ENCODE results near the gene AR.
A peak's percentile ranks its signal among the peaks of the same experiment; 100 is the strongest.

Gene AR

DNA sequence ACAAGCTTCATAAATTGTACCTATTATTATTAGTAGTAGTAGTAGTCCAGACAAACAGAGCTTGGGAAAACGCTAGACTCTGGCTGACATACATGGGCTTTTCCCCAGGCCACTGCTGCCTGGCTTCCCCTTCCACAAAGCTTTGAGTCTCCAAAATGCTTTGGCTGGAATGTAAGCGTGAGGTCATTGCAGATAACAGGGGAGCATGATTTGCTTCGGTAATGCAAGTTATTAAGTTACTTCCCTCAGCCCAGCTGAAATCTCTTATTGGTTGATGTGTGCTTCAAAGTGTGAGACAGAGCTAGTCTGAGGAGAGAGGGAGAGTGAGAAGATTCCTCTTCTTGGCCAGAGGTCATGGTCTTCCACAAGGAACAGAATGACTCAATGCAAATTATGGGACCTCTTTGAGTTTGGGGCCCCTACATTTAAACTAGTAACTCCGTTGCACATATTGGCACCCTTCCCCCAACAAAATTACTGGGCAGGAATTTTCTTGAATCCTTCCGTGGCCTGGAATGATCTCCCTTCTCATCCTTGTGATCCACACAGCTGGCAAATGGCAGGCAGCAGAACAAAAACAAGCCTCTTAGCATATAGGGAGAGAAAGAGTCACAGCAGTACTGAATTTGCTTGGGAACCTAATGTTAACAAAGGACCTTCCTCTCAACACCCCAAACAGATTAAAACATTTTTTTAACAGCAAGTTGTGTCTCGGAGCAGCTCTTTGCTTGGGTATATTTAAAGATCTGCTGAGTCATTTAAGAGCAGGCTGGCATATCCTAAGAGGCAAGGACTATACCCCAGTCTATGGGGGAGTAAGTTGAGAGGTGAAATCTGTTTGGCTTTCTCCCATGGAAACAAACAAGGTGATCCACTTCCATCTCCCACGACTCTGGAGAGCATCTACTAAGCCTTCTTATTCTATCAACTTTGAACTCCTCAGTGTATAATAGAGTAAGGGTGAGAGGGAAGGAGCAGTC, 19.9 kb downstream of the AR start:
- no peak for DNase-seq (ENCODE audit: low spot score)

DNA sequence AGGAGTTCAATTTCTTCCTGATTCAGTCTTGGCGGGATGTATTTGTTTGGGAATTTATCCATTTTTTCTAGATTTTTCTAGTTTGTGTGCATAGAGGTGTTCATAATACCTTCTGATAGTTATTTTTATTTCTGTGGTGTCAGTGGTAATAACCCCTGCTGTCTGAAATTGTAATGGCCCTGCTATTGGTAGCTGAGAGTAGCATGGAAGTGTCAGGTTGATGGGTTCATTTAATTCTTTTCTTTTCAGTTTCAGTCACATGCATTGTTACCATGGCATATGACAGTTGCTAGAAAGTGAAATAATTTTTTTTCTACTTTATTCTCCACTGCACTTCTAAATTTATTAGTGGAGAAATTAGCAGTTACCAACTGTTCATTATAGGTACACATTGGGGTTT, 20.7 kb downstream of the AR start:
- no peak for DNase-seq (ENCODE audit: low spot score)

GRCh38 chrX:67568769-67569168, 24.9 kb downstream of the AR start:
- no peak for DNase-seq (ENCODE audit: low spot score)

DNA sequence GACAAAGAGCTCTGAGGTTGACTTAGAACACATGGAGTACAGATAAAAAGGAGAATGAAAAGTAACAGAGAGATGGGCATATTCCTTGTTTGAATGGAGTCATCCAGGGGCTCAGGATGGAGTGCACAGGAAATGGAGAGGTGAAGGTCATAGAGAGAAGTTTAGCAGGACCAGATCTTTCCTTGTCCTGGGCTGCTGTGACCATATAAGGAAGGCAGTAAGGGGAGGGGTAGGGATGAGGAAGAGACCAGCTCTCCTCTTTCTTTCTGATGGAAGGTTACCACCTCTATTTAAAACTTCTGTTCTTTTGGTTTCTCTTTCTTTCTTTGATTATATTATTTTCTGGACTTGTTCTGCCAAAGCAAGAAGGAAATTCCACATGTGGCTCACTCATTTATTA, 27.0 kb downstream of the AR start:
- DNase-seq (ENCODE audit: low spot score): no peak

DNA sequence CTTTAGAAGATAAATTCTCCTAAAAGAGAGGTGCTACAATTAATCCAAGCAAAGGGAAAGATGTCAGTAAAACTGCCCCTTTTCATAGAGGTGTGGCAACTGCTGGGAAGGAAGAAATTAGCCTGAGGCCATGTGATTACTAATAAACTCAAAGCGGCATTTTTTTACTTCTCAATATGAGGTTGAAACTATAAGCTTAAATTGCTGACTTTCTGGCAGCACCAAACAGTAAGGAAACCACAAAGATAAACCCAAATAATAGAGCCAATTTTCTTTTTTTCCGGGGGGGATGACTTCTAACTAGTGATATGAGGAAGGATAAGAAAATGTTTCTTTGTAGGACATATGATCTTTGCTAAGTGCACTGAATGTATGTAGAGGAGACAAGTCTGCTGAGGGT, 30.9 kb downstream of the AR start:
- DNase-seq (ENCODE audit: low spot score): no peak

GRCh38 chrX:67582436-67582835, 38.6 kb downstream of the AR start:
- DNase-seq (ENCODE audit: low spot score): no peak

DNA sequence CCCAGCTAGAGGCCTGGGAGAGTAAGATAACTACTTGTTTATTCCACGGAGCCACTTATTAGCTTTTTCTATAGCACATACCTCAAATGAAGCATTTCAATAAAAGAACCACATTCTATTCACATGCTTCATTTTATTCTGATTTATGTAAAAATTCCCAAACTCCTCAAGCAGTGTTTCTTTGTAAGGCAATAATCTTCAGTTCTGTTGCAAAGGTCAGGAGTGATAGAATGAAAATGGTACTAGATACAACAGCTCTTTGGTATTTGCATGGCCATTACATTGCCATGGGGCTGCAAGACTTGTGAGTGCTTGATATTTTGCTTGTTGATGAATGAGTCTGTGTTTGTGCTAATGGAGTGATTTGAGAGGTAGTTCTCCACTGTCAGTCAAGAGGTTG, 39.4 kb downstream of the AR start:
- DNase-seq (ENCODE audit: low spot score): no peak

- no peak for DNase-seq (ENCODE audit: low spot score)
Measured at GRCh38 chrX:67585401-67585800, 41.6 kb downstream of the AR start.

DNA sequence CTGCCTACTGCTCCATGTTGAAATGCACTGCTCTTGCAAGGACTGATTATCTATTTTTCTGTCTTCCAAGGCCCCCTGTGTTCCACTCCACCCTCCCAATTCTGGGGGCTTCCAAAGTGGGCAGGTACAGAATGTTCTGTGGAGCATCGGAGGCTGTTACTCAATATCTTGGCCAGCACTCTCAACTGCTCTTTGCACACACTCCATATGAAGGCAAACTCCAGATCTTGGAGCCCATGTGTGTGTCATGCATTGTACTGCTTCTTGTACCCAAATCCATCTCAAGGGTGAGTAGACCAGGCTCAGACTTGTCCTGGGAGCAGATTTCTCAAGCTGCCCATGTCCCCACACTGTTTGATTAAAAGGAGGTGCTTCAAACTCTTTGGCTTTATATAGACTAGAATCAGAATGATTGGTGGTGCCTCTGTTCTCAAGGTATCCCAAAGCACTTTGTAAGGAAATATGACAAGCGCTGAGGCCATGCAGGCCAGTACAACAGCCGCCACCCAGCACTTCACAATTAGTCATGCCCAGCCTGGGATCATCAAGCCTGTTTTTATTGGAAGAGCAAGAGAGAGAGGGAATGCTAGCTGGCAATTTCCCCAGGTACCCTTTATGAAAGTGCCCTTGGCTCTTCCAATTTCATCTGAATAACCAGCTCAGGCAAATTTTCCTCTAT, 44.3 kb downstream of the AR start:
- DNase-seq (ENCODE audit: low spot score): no peak

GRCh38 chrX:67596839-67597790, 53.3 kb downstream of the AR start:
- no peak for DNase-seq (ENCODE audit: low spot score)

DNA sequence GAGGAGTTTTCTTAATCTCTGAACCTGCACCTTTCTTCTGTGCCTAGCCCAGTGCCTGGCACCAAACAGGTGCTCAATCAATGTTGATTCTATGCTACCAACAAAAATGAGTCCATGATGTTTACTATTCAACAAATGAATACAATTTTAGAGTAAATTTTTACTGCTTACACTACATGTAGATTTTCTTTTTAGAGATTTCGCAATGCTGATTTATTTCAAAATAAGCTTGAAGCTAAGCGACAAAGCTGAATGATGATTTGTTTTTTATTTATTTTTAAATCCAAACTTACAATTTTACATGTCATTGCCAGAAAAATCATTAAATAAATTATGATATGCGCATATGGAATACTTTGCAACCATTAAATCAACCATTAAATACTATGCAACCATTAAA, 55.7 kb downstream of the AR start:
- DNase-seq (ENCODE audit: low spot score): no peak

- no peak for DNase-seq (ENCODE audit: low spot score)
Measured at GRCh38 chrX:67601771-67602170, 58.0 kb downstream of the AR start.

GRCh38 chrX:67604979-67605703, 61.3 kb downstream of the AR start:
- DNase-seq (ENCODE audit: low spot score): peak; percentile 29

- DNase-seq (ENCODE audit: low spot score): no peak
Measured at GRCh38 chrX:67607466-67607865, 63.6 kb downstream of the AR start.

DNA sequence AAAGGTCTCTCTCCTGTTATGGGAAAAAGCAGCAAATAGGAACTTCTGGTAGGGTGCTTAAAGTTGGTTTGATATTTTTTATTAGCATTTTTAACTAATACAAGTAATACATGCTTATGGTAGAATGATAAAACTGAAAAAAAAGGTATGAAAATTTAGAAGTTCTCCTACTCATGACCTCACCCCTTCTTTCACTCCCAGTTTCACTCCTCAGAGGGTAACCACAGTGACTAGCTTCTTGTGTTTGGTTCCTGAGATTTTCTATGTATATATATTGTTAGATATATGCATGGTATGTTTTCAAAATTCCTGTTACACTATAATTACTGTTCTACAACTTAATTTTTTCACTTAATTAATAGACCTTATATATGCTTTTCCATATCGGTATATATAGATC, 66.5 kb downstream of the AR start:
- DNase-seq (ENCODE audit: low spot score): no peak

DNA sequence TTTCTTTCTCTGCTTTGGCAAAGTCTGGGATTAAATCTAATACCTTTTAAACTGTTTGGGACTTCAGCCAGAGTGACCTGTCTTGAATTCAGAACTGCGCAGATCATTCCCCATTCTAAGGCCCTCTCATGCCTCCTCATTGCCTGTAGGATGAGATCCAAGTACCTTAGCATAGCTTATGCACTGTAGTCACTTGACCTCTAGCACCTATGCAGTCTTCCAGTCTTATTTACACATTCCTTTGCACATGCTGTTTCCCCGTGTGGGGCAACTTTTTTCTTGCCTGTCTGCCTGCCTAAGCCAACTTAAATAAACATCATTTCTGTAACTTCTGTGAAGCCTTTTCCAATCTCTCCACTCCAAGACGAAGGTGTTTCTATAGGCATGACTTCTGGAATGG, 68.4 kb downstream of the AR start:
- no peak for DNase-seq (ENCODE audit: low spot score)

DNA sequence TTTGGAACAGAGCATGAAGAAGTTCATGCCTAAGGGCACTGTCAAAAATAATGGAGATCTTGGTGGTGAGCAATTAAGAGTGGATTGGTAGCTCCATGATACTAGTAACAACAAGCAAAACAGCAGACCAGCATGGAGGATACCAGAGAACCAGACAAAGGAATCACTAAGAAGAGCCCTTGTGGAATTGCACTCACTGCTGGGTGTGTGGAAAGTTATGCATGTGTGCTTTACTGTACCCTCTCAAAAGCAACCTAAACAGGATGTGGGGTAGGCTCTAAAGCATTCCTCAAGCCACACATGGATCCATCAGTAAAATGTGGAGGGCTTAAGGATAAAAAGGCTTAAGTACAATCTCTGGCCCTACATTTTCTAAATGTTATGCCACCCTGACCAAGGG, 69.5 kb downstream of the AR start:
- no peak for DNase-seq (ENCODE audit: low spot score)

GRCh38 chrX:67613996-67614395, 70.2 kb downstream of the AR start:
- no peak for DNase-seq (ENCODE audit: low spot score)

- no peak for DNase-seq (ENCODE audit: low spot score)
Measured at GRCh38 chrX:67614423-67614822, 70.6 kb downstream of the AR start.

- peak; percentile 2 for DNase-seq (ENCODE audit: low spot score)
Measured at GRCh38 chrX:67619253-67619652, 75.4 kb downstream of the AR start.

DNA sequence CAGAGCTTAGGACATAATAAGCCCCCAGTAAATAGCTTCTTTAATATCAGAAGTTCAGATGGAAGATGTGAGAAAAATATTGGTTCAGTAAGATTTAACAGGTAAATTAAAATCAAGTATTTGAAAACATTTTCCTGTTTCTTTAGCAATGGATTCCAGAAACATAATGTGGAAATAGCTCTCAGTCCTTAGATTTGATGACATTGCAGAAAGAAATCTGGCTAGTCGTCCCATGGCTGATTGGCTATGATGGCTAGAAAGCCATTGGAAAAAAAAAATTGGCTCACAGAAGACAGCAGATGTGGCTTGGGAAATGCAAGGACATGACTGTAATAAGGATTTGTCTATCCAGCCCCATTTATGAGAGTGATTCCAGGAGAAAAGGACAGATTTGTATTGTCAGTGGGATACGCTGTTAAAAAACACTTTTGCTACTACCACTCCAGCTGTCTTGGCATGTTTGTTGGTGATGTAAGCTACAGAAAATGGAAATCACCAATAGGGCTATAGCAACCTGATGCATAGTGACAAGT, 78.3 kb downstream of the AR start:
- no peak for DNase-seq (ENCODE audit: low spot score)

Data from SW480 (cell line).